Lower leg skin (tissue), 4 donors: ENCODE measurements around the gene AWAT2. TPM values are rescaled to one million over a fixed set of nuclear protein-coding genes. Genes with fewer than 3 reads are reported as not detected.

Experiments used
- DNase-seq, 2 donors: peaks; one replicate each; pipeline ENCODE4 v3.0.0-alpha.2; 2019; ENCODE audit warnings: low spot score in 2 of 2
- H3K4me3 ChIP-seq: fragments of 200-600 bp; sonication (generic); 2 replicates; pipeline ENCODE4 v1.5.1; 2017; ENCODE audit warnings: mild to moderate bottlenecking, low read depth; ENCODE audit not compliant: poor library complexity, severe bottlenecking
- POLR2A ChIP-seq, 2 donors: fragments of 450-650 bp; IDR thresholded peaks; one replicate each; pipeline ENCODE4 v1.6.1; 2016 to 2017; ENCODE audit warnings: antibody characterized with exemption in 2 of 2, mild to moderate bottlenecking in 1 of 2, moderate library complexity in 1 of 2
- WGBS, 2 donors: methylation state at CpG; one replicate each; pipeline ENCODE4 v1.1.5; 2018; 5-methylcytosine and 5-hydroxymethylcytosine counted together
- intact Hi-C: fragments of 100-400 bp; cut with DNase I; formaldehyde crosslinking; loops from one replicate; pipeline ENCODE4 v1.15.0; 2023; ENCODE audit warnings: low total_unique reads
- total RNA-seq, 4 donors: library from RNA; depleted of rRNA; stranded (reverse); fragments of >200 nt; gene quantifications; one replicate each; pipeline ENCODE4 v1.1.0, GENCODE V29; 2016
- TF ChIP-seq, protein P1 (sequence below), 3 donors: fragments of 450-650 bp; IDR thresholded peaks; one replicate each; pipeline ENCODE4 v1.5.1; 2016; ENCODE audit warnings: antibody characterized with exemption in 3 of 3, mild to moderate bottlenecking in 3 of 3, moderate library complexity in 2 of 3

AWAT2 gene
- total RNA-seq, 4 donors from 2014 or later, result 0.88 to 10.8 (median 6.3) TPM

GRCh38 chrX:70030301-70030767 lies 19.4 kb downstream of the AWAT2 start:
- WGBS, 2 donors, result 6 to 18% methylated on average over 4 of the region's 4 CpGs
- intact Hi-C loops, result no loop called here
- no peak overlapping the region for H3K4me3 ChIP-seq
- no peak for DNase-seq
- TF ChIP-seq, protein P1, sequence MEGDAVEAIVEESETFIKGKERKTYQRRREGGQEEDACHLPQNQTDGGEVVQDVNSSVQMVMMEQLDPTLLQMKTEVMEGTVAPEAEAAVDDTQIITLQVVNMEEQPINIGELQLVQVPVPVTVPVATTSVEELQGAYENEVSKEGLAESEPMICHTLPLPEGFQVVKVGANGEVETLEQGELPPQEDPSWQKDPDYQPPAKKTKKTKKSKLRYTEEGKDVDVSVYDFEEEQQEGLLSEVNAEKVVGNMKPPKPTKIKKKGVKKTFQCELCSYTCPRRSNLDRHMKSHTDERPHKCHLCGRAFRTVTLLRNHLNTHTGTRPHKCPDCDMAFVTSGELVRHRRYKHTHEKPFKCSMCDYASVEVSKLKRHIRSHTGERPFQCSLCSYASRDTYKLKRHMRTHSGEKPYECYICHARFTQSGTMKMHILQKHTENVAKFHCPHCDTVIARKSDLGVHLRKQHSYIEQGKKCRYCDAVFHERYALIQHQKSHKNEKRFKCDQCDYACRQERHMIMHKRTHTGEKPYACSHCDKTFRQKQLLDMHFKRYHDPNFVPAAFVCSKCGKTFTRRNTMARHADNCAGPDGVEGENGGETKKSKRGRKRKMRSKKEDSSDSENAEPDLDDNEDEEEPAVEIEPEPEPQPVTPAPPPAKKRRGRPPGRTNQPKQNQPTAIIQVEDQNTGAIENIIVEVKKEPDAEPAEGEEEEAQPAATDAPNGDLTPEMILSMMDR (IDR thresholded peaks at IDR 0.05), result no peak
- no peak for TF ChIP-seq POLR2A (IDR thresholded peaks at IDR 0.05)

DNA sequence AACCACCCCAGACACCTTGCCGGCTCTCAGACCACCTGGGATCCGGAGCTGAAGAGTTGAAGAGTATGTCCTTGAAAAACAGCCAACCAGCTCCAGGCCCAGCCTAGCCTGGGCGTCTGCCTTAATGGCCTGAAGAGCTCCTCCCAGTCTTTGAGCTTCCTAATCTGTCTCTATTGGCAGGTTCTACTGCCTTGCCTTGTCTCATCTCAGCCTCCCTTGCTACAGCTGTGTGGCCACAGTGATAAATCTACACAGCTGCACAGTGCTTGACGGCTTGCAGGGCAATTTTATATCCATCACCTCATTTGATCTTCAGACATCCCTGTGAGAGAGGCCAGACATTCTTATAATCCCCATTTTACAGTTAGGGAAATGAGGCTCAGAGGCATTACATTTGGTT lies 19.9 kb downstream of the AWAT2 start:
- no peak overlapping the region for H3K4me3 ChIP-seq
- 38 to 41% methylated on average over 4 of the region's 4 CpGs for WGBS, 2 donors
- intact Hi-C loops, result no loop called here
- TF ChIP-seq POLR2A (IDR thresholded peaks at IDR 0.05), result no peak
- TF ChIP-seq, protein P1 (IDR thresholded peaks at IDR 0.05), result no peak
- DNase-seq, result no peak

- TF ChIP-seq POLR2A (IDR thresholded peaks at IDR 0.05), result no peak
- TF ChIP-seq, protein P1 (IDR thresholded peaks at IDR 0.05), result no peak
- H3K4me3 ChIP-seq, result no peak overlapping the region
- 58 to 61% methylated on average over 4 of the region's 4 CpGs for WGBS, 2 donors
- intact Hi-C loops, result no loop called here
- DNase-seq, result no peak
These were observed 22.9 kb downstream of the AWAT2 start for GRCh38 chrX:70026851-70027200.

GRCh38 chrX:70026112-70026850 lies 23.5 kb downstream of the AWAT2 start:
- TF ChIP-seq POLR2A (IDR thresholded peaks at IDR 0.05), result no peak
- TF ChIP-seq, protein P1 (IDR thresholded peaks at IDR 0.05), result no peak
- WGBS, 2 donors, result 56 to 61% methylated on average over 1 of the region's 1 CpG
- no peak overlapping the region for H3K4me3 ChIP-seq
- no peak for DNase-seq
- intact Hi-C loops, result no loop called here

DNA sequence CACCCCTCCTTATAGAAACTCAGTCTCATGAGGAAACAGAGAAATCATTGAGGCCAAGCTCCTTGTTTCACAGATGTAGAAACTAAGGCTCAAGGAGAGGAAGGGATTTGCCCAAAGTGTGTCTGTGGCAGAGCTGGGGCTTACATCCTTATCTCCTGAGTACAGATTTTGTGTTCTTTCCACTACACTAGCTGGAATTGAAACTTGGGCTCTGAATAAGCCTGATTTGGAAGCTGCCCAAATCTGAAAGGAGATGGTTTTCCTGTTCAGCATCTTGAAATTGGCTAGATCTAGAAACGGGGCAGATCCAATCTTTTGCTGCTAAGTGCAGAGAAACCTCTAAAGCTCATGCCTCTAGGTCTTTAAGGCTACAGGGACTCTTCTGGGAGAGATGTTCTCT lies 24.3 kb downstream of the AWAT2 start:
- TF ChIP-seq, protein P1 (IDR thresholded peaks at IDR 0.05), result no peak
- TF ChIP-seq POLR2A (IDR thresholded peaks at IDR 0.05), result no peak
- no peak overlapping the region for H3K4me3 ChIP-seq
- 5 to 10% methylated on average over 1 of the region's 1 CpG for WGBS, 2 donors
- DNase-seq, result no peak
- intact Hi-C loops, result no loop called here

DNA sequence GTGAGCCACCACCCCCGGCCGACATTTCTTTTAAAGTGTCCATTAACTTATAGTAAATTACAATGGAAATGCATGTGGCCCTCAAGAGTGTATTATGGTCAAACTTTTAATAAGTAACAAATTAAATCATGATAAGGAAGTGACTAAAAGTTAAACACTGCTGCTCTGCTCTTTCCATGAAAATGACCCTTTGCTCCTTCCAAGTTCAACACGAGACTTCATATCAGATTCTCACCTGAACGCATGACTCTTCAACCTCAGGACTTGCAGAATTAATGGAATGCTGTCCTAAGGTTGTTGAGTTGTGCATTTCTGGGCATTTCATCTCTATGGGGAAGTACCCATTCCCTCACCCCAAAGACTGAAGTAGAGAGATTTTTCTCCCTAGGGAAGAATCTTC lies 27.1 kb downstream of the AWAT2 start:
- DNase-seq, result no peak
- TF ChIP-seq, protein P1 (IDR thresholded peaks at IDR 0.05), result no peak
- TF ChIP-seq POLR2A (IDR thresholded peaks at IDR 0.05), result no peak
- WGBS, 2 donors, result 87 to 96% methylated on average over 4 of the region's 4 CpGs
- intact Hi-C loops, result no loop called here
- no peak overlapping the region for H3K4me3 ChIP-seq
